HG03139 (cell line): Measurements from ENCODE around the gene MCM3AP.
A peak's percentile ranks its signal among the peaks of the same experiment; 100 is the strongest.
"Not testable (repeated sequence)": the region's sequence is repeated elsewhere in the genome, so short reads cannot be mapped to it uniquely, and the experiment has no call there.

ENCODE experiments used
- ATAC-seq: cut with Tn5 transposase; IDR thresholded peaks from one replicate; pipeline ENCODE4 v1.9.1; 2021; ENCODE audit not compliant: unreplicated experiment

MCM3AP gene

DNA sequence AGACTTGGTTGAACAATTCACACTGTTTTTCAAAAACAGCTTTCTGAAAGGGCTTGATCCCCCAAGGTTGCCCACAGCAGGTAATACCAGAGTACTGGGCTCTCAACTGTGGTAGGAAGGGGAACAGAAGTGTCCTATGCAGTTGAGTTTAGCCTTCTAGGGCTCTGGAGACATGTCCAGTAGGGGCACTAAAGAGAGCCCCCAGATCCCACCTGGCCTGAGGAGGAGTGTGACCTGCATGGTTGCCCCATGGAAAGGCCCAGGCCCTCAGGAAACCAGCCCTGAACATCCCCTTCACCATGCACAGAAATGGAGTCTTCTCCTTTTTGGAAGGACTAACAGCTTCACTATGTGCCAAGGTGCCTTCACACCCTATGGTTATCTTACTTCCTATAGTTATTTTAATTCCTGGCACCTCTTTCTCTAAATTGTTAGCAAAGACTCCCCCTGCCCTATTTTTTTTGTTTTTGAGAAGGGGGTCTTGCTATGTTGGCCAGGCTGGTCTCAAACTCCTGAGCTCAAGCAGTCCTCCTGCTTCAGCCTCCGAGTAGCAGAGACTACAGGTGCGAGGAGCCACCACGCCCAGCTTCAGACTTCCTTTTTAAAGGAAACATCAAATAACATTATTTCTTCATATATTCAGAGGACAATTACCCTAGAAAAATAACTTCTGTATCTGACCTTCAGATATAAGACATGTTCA, 40.0 kb downstream of the MCM3AP start:
- ATAC-seq, result no peak

DNA sequence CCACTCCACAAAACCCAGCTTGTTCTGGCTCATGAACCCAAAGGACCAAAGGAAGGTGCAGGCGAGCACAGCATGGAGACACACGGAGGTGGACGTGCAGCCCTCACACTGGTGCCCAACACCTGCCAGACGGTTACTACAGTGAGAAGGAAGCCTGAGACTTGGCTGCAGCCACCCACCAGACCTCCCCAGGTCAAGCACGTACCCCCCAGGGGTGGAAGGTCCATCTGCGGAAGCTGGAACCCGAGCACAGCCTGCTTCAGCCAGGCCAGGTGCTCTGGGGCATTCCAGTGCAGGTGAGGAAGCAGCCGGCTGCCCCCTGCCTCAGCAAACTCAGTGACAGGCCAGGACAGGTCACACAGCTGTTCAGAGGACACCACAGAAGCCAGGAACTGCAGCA, 40.8 kb downstream of the MCM3AP start:
- ATAC-seq, result no peak

GRCh38 chr21:46243960-46244361, 41.5 kb downstream of the MCM3AP start:
- ATAC-seq, result no peak

DNA sequence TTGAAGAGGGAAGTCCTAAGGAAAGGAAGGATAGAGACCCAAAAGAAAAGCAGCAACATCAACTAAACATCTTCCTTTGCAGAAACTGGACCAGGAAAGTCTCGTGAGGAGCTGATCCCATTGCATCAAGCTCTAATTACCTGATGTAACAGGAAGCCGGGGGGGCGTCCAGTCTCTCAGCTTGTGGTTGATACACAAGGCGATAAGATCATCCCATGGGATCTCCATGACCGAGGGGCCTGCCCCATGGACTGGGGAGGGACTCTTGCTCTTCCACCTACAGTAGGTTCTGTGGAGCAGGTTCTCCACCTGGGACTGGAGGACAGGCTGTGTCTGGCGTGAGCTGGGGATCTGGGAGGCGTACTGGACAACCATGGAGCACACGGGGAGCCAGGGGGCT, 42.1 kb downstream of the MCM3AP start:
- ATAC-seq, result no peak

DNA sequence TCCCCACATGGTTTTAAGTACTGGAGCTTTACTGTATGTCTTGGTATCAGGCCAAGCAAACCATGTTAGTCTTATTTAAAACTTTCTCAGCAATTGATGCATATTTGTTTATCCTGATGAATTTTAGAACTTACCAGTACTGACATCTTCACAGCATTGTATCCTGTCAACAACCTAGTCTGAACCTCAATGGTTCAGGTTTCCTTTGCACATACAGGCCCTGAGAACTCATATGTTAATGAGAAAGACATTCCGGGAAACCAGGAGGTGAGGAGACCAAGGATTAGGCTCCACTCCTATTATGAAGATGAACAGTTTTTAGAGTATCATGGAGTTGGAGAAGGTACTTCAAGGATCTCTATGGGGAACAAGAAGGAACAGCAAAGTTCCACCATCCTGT, 43.8 kb downstream of the MCM3AP start:
- not testable (repeated sequence) for ATAC-seq

DNA sequence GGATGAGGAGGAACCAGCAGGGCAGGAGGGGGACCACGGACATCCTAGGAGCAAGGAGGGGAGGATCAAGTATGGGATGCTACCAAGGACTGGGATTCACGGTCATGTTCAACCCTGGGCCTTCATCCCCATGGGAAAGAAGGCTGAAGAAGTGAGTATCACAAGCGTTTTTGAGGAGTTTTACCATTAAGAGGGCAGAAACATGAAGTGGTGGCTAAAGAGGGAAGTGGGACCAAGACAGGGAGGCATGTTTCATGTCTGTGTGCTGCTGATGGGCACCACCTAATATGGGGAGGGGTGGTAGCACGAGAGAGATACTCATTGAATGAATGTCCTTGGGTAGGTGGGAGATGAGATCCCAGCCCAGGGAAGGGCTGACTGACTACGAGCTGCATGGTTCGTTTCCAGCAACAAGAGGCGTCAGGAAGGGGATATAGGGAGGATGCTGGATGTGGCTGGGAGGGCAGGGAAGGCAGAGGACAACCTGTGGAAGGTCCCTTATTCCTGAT, 45.5 kb downstream of the MCM3AP start:
- no peak for ATAC-seq

GRCh38 chr21:46237474-46237873, 47.9 kb downstream of the MCM3AP start:
- no peak for ATAC-seq

DNA sequence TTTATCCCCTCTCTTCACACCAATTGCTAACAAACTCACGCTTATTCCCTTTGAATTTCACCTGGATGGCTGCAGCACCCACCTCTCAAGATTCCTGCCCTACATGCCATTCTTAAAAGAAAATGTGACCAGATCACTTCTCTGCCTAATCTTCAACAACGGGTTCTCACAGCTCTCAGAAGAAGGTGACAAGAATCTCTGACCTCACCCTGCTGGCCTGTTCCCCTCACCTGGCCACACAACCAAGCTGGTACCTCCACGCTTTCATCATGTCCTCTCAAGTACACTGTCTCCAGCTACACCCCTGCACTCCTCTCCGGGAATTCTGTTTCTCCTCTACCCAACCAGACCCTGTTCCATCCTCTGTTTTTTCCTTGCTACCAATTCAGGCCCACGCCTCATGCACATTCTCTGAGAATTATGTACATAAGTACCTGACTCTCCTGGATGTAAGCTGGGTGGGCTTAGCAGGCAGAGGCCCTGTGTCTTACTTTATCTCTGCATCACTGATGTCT, 50.9 kb downstream of the MCM3AP start:
- no peak for ATAC-seq

DNA sequence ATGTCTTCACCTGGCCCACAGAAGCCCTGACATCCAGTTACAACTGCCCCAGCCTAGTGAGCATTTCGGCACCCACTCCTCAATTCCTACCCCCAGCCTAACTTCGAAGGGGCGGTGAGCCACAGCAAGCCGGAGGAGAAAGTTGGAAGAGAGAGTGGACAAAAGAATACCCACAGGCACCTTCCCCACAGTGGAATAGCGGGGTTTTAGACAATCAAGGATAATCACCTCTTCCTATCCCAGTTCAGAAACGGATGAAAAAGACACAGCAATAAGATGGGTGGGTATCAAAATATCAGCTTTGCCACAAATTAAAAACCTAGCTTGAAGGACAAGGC, 55.5 kb downstream of the MCM3AP start:
- no peak for ATAC-seq

GRCh38 chr21:46229133-46229922, 56.1 kb downstream of the MCM3AP start:
- peak; percentile 18 for ATAC-seq

DNA sequence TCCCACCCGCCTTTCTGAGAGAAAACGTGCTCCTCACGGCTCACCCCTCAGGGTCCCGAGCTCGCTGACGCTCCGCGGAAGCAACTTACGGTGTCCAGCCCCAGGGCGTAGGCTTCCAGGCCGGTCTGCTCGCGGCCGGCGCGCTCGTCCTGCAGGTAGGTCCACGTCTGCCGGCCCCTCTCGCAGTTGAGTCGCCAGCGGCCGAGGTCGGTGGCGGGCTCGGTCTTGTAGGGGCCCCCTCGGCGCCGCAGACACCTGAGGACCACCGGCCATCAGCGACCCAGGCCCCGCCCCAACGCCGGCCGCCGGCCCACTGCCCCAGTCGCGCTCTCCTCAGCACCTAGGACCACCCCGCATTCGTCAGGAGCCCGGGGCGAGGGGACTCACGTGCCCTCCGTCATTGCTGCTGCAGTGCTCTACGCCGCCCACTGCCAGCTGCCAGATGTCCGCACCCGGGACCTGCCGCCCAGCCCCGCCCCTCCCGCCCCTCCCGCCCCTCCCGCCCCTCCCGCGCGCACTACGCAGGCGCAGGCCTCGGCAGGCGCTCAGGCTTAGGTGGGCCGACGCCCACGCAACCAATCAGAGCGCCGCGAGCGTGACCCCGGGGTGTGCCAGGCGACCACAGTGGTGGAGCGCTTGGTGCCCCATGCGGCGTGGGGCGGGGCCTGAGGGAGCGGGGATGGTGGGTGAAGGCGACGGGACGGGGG, 56.9 kb downstream of the MCM3AP start, which contains the start of gene LSS:
LSS (minus strand) TSS at position 430 of the 707 bp plus-strand sequence; CDS start at position 401, 29 bp downstream.
- ATAC-seq, result peak; percentile 81

DNA sequence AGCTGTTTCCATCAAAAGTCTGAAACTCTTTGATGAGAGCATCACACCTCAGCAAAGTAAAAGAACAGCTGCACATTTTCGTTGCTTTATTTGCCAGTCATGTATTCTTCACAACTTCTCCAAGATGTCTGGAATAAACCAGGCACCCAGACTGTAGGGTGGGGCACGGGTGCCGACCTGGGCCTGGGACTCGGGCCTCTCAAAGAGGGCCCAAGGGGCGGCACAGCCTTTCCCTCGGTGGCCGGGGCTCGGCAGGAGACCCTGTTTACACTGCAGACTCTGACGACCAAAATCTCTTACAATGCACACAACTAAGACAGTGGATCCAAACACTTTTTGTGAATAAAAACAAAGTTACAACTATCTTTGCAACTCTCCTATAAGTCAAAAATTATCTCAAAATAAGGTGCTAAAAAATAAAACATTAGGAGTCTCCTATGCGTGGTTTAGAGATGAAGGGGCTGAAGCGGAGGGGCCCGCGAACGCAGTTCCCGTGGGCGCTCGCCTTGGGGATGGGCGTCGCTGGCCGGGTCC, 57.5 kb downstream of the MCM3AP start:
- no peak for ATAC-seq

DNA sequence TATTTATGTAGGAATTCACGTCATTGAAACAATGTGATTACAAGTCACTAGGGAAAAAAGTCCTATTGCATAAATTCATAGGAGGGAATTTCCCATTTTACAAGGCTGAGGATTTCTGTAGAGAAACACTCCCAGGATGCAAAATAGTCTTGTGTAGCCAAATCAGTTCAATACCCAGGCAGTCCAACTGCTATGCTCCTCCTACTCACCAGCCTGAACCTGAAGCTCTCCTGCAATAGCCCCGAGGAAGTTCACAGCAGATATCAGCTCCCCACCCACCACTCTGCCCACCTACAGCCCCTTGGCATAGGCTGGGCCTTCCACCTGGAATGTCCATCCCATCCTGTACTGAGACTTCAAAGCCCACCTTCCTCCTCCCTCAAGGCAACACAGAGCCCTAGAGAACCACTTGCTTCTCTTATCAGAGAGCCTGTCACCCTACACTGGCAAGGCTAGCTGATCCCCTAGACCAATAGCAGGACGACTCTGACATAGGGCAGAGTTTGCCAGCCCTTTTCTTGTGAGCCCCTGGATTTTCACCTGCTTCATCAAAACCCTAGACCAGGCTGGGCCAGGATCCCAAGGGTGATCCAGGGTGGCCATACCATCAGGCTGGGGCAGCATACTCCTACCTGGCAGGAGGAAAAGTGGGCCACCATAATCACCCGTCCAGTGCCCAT, 58.4 kb downstream of the MCM3AP start:
- no peak for ATAC-seq

GRCh38 chr21:46226146-46226545, 59.3 kb downstream of the MCM3AP start:
- no peak for ATAC-seq

GRCh38 chr21:46223661-46224060, 61.8 kb downstream of the MCM3AP start:
- ATAC-seq, result not testable (repeated sequence)

GRCh38 chr21:46223217-46223616, 62.2 kb downstream of the MCM3AP start:
- no peak for ATAC-seq

DNA sequence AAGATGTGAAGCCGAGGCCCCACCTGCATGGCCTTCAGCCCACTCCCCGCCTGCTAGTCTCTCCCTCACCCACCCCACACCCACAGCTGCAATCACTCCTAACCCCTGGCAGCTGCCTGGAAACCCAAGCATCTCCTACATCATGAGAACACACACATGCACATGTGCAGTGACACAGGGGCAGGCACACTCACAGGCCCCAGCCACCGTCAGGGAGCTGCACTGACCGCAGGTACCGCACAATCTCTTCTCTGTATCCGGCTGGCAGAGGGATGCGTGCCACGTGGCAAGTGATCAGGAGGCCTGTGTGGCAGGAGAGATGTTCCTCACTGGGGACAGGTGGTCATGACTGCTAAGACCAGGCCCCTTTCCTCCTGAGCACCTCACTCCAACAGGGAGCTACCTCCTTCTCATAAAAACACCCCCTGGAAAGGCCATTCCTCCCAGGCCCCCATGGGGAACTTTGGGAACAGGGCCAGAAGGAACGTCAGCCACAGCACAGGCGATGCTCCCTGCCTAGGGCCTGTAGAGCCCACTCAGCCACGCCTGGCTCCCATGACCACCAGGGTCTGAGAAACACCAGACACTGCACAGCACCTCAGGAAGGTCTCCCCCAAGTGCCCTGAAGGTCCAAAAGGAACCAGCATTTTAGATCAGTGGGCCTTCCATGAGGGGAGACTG, 62.8 kb downstream of the MCM3AP start:
- ATAC-seq, result no peak

- no peak for ATAC-seq
Measured at GRCh38 chr21:46221664-46222435, 63.6 kb downstream of the MCM3AP start.

- no peak for ATAC-seq
Measured at GRCh38 chr21:46220847-46221246, 64.6 kb downstream of the MCM3AP start.
